Body of pancreas (tissue), 4 donors: ENCODE results near the gene FRMD5.

Experiments used
- CTCF ChIP-seq, 7 experiments: fragments of 450-650 bp in 4 of 7; fragments of 200-600 bp in 3 of 7; sonication (generic) in 3 of 7; IDR thresholded peaks; one replicate each; pipeline ENCODE4 v1.5.1; 2016 to 2019; ENCODE audit warnings: antibody characterized with exemption in 7 of 7
- POLR2A ChIP-seq, 3 donors: fragments of 450-650 bp; IDR thresholded peaks; one replicate each; pipeline ENCODE4 v1.6.1; 2016; ENCODE audit warnings: antibody characterized with exemption in 3 of 3, mild to moderate bottlenecking in 2 of 3

DNA sequence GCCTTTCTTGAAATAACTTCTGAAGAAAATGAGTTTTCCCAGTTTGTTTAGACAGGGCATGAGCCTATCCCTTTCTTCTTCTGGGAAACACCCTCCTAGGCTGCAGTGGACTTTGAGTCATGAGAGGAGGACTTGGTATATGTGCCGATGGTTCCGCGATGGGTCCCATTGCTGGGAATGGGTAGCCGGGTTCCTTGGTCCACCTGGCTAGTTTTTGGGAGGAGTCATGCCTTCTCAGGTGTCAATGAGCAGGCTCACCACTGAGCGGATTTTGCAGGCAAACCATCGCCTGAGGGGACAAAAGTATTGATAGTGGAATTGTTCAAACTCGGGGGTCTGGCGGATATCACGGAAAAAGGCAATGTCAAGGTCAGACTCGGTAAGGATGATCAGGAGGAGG lies 321.4 kb downstream of the FRMD5 start:
- TF ChIP-seq POLR2A (IDR thresholded peaks at IDR 0.05) (no peak), CTCF (IDR thresholded peaks at IDR 0.05) (no peak)
